D721Med (cell line): ENCODE data around the gene RPL13A.
"Not testable (repeated sequence)": the region's sequence is repeated elsewhere in the genome, so short reads cannot be mapped to it uniquely, and the experiment has no call there.

Experiments used
- DNase-seq: peaks from one replicate; pipeline ENCODE4 v3.0.0; 2011; ENCODE audit warnings: low spot score; ENCODE audit not compliant: insufficient read length
- FAIRE-seq: peaks from 2 replicates; lab custom pipeline; 2011; peaks lifted over from hg19 to GRCh38; lab: Jason Lieb, UNC
- TF ChIP-seq, protein P1 (sequence below): IDR thresholded peaks from 2 replicates; pipeline ENCODE4 v1.5.1; 2012; ENCODE audit warnings: mild to moderate bottlenecking, control low read depth; ENCODE audit not compliant: insufficient read depth; ENCODE audit errors: missing control alignments

RPL13A gene

DNA sequence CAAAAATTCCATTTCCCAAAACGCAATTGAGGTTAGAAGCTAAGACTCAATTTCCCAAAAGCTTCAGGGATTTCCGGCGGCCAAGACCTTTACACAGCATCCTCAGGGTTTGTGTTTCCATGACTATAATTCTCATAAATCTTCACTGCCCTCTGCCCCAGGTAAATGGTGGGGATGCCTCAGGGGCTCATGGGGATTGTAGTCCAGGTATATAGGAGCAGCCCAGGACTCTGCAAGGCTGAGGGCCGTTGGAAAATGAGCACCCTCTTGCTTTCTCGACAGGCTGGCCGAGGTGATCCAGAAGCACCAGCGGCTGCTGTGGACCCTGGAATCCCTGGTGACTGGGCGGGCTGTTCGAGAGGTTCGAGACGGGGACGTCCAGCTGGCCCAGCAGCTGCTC is 28.0 kb upstream of the RPL13A start:
- DNase-seq (no peak), FAIRE-seq (no peak)
- TF ChIP-seq, protein P1, sequence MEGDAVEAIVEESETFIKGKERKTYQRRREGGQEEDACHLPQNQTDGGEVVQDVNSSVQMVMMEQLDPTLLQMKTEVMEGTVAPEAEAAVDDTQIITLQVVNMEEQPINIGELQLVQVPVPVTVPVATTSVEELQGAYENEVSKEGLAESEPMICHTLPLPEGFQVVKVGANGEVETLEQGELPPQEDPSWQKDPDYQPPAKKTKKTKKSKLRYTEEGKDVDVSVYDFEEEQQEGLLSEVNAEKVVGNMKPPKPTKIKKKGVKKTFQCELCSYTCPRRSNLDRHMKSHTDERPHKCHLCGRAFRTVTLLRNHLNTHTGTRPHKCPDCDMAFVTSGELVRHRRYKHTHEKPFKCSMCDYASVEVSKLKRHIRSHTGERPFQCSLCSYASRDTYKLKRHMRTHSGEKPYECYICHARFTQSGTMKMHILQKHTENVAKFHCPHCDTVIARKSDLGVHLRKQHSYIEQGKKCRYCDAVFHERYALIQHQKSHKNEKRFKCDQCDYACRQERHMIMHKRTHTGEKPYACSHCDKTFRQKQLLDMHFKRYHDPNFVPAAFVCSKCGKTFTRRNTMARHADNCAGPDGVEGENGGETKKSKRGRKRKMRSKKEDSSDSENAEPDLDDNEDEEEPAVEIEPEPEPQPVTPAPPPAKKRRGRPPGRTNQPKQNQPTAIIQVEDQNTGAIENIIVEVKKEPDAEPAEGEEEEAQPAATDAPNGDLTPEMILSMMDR: no peak

DNA sequence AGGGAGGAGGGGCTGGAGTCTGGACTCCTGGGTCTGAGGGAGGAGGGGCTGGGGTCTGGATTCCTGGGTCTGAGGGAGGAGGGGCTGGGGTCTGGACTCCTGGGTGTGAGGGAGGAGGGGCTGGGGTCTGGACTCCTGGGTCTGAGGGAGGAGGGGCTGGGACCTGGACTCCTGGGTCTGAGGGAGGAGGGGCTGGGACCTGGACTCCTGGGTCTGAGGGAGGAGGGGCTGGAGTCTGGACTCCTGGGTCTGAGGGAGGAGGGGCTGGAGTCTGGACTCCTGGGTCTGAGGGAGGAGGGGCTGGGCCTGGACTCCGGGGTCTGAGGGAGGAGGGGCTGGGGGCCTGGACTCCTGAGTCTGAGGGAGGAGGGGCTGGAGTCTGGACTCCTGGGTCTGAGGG is 26.3 kb upstream of the RPL13A start:
- not testable (repeated sequence) for DNase-seq, FAIRE-seq

DNA sequence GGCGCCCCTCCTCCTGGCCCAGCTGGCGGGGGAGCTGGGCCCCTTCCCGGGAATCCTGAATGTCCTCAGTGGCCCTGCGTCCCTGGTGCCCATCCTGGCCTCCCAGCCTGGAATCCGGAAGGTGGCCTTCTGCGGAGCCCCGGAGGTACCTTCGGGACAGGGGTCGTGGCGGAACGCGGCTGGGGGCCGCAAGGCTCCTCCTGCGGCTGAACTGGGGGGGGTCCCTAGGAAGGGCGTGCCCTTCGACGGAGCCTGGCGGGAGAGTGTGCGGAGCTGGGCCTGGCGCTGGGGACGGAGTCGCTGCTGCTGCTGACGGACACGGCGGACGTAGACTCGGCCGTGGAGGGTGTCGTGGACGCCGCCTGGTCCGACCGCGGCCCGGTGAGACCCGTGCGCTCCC is 25.8 kb upstream of the RPL13A start:
- TF ChIP-seq, protein P1: no peak
- DNase-seq: no peak
- FAIRE-seq: no peak

DNA sequence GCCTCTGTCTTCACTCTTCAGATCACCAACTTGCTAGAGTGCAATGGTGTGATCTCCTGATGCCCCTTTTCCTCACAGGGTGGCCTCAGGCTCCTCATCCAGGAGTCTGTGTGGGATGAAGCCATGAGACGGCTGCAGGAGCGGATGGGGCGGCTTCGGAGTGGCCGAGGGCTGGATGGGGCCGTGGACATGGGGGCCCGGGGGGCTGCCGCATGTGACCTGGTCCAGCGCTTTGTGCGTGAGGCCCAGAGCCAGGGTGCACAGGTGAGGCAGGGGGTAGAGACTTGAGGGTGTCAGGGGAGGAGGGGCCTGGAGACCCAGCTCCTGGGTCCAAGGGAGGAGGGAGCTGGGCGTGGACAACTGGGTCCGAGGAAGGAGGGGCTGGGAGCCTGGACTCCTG is 24.9 kb upstream of the RPL13A start:
- TF ChIP-seq, protein P1: no peak
- FAIRE-seq (no peak), DNase-seq (no peak)

DNA sequence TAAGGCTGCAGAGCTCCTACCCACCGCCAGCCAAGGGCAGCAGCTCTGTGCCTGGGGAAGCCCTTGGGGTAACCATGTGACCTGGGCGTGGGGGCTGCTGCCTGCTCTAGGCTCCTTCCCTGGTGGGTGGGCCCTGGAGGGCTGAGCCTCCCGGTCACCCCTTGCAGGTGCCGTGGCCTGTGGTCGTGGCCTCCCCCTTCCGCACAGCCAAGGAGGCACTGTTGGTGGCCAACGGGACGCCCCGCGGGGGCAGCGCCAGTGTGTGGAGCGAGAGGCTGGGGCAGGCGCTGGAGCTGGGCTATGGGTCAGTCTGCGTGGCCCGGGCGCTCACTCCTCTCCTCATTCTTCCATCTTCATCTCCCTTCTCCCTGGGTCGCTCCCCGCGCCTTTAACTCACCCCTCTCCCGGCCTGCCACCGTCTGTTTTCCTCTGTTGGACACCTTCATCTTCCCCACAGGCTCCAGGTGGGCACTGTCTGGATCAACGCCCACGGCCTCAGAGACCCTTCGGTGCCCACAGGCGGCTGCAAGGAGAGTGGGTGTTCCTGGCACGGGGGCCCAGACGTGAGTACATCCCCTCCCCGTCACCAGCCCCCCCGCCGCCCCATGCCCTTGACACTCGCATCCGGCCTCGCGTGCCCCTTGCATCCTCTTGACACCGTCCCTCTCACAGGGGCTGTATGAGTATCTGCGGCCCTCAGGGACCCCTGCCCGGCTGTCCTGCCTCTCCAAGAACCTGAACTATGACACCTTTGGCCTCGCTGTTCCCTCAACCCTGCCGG is 23.3 kb upstream of the RPL13A start:
- TF ChIP-seq, protein P1: no peak
- DNase-seq (no peak), FAIRE-seq (no peak)

DNA sequence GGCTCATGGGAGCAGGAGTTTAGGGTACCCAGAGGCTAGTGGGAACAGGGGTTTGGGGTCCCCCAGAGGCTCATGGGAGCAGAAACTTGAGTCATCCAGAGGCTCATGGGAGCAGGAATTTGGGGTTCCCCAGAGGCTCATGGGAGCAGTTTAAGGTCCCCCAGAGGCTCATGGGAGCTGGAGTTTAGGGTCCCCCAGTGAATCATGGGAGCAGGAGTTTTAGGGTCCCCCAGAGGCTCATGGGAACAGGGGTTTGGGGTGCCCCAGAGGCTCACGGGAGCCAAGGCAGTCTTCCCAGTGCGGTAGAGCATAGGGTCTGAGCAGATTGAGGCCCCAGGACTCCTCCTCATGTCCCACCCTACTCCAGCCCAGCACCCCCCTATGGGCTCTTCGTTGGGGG is 22.0 kb upstream of the RPL13A start:
- DNase-seq (no peak), FAIRE-seq (no peak)
- TF ChIP-seq, protein P1: no peak

DNA sequence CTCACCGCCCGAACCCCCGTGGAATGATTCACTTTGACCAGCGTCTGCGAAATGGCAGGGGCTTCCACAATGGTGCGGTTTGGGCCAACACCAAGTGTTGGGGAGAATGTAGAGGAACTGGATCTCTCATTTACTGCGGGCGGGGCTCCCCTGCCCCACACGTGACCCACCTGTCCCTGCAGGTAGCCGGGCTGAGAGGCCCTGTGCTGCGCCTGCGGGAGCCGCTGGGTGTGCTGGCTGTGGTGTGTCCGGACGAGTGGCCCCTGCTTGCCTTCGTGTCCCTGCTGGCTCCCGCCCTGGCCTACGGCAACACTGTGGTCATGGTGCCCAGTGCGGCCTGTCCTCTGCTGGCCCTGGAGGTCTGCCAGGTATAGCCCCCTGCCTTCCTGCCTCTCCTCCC is 19.2 kb upstream of the RPL13A start:
- FAIRE-seq (no peak), DNase-seq (no peak)
- TF ChIP-seq, protein P1: no peak
